ENCODE data around the gene WDR37.

WDR37 gene

GRCh38 chr10:1162481-1163203, 106.5 kb downstream of the WDR37 start:
- in situ Hi-C loops (cut with HindIII; ENCODE audit: low sequenced_read_pairs): no loop called here

- in situ Hi-C loops (cut with HindIII; ENCODE audit: low sequenced_read_pairs): no loop called here
Observed at GRCh38 chr10:1163204-1163660, 107.0 kb downstream of the WDR37 start.

- in situ Hi-C loops (cut with HindIII; ENCODE audit: low sequenced_read_pairs): no loop called here
Observed at GRCh38 chr10:1163831-1164230, 107.6 kb downstream of the WDR37 start.

GRCh38 chr10:1166101-1166827, 110.1 kb downstream of the WDR37 start:
- in situ Hi-C loops (cut with HindIII; ENCODE audit: low sequenced_read_pairs): no loop called here

DNA sequence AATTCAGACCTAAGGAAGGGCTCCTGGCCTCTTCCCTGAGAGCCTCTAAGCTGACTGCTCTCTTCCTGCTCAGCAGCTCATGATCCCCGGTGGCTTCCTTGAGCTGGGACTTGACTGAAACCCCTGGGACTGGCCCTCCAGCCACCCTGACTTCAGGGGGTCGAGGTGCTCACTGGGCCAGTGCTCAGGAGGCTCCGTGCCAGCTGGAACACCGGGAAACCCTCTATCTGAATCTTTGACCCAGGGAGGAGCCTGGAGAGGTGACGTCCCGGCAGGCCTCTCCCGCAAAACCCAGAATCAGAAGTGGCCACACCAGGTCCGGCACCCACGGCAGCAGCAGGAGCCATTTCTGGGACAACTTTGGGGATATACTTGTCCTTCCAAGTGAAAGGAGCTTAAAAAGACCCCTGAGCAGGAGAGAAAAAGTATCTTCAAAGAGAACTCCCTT, 110.7 kb downstream of the WDR37 start:
- in situ Hi-C loops (cut with HindIII; ENCODE audit: low sequenced_read_pairs): no loop called here

- in situ Hi-C loops (cut with HindIII; ENCODE audit: low sequenced_read_pairs): no loop called here
Observed at GRCh38 chr10:1168763-1169162, 112.6 kb downstream of the WDR37 start.

GRCh38 chr10:1169186-1169885, 113.2 kb downstream of the WDR37 start:
- in situ Hi-C loops (cut with HindIII; ENCODE audit: low sequenced_read_pairs): no loop called here

GRCh38 chr10:1169981-1170866, 114.0 kb downstream of the WDR37 start:
- in situ Hi-C loops (cut with HindIII; ENCODE audit: low sequenced_read_pairs): no loop called here

DNA sequence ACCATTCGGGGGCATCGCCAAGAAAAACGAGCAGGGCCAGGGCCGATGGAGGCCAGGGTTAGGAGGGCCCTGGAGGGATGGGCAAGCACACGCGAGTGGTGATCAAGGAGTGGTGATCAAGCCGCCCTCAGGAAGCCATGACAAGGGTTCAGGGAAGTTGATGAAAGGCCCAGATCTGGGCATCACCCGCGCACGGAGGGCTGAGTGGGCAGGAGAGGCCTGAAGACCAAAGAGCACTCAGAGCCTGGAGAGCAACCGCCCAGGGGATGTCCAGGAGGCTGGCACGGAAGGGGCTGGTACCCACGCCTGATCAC, 114.6 kb downstream of the WDR37 start:
- in situ Hi-C loops (cut with HindIII; ENCODE audit: low sequenced_read_pairs): no loop called here

DNA sequence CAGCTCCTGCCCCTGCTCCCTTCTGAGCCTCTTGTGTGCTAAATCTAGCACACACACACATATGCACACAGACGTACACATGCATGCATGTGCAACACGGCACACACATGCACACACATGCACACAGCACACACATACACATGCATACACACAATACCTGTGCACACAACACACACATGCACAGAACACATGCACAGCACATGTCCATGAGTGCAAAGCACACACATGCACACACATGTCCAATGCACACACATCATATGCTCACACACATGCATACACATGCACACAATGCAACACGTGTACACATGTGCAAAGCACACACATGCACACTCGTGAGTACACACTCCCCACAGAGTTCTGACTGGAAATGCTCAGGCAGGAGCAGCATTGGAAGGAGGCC, 115.0 kb downstream of the WDR37 start:
- in situ Hi-C loops (cut with HindIII; ENCODE audit: low sequenced_read_pairs): no loop called here

DNA sequence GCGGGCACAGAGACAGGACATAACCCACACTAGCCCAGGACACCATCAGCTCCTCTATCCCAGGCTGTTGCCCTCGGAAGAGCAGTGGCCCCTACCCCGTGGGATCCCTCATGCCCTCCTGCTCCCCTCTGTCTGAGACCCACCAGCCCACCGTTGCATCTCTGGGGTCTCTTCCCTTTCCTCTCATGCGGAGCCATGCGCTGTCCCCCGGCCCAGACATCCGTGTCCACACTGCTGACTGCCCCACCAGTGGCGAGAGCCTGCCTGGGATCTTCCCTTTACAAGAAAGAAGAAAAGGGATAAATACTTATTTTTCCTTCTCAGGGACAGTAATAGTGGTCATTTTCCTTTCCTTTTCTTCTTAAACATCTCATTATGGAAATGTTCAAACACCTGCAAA, 115.4 kb downstream of the WDR37 start:
- in situ Hi-C loops (cut with HindIII; ENCODE audit: low sequenced_read_pairs): no loop called here

GRCh38 chr10:1172256-1172984, 116.2 kb downstream of the WDR37 start:
- in situ Hi-C loops (cut with HindIII; ENCODE audit: low sequenced_read_pairs): no loop called here

DNA sequence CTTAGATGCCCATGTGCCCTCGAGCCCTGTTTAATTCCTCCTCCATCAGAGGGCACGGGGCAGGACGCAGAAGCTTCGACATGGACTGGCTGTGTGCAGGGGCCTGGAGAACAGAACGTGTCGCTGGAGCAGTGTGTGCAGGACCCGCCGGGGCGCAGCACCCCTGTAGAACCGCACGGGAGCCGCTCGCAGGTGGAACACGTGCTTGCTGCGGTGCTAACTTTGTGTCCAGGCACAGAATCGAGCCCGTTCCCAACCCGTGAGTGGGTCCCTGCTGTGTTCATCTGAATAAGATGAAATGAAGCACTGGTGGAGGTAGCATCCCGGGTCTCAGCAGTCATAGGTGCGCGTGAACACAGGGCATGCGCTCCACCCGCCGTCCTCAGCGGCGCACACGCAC, 116.9 kb downstream of the WDR37 start:
- in situ Hi-C loops (cut with HindIII; ENCODE audit: low sequenced_read_pairs): no loop called here

DNA sequence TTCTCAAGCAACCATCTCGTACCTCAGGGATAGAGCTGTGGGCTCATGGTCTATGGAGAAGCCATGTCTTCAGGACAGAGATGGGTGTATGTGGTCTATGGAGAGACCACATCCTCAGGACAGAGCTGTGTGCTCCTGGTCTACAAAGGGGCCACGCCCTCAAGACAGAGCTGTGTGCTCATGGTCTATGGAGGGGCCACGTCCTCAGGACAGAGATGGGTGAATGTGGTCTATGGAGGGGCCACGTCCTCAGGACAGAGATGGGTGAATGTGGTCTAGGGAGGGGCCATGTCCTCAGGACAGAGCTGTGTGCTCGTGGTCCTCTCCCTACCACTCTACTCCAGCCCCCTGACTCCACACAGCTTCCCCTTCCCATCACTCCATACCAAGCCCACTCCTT, 117.8 kb downstream of the WDR37 start:
- in situ Hi-C loops (cut with HindIII; ENCODE audit: low sequenced_read_pairs): no loop called here

GRCh38 chr10:1175956-1176565, 119.9 kb downstream of the WDR37 start:
- in situ Hi-C loops (cut with HindIII; ENCODE audit: low sequenced_read_pairs): no loop called here

DNA sequence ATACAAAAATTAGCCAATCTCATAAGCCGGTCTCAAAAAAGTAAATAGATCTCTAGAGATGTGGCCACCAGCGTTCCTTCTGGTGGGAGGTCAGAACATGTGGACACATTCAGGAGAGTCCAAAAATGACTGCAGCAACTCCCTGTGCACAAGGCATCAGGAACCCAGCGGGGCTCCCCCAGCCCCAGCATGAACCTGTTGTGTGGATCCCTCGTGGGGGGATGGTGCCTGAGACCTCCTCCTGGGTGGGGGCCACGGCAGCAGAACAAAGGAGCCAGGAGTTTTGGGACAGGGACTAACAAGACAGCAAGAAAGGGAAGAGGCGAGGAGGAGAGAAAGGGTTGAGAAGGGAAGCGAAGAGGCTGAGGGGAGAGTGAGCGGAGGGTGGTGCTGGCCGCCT, 121.8 kb downstream of the WDR37 start:
- in situ Hi-C loops (cut with HindIII; ENCODE audit: low sequenced_read_pairs): no loop called here

DNA sequence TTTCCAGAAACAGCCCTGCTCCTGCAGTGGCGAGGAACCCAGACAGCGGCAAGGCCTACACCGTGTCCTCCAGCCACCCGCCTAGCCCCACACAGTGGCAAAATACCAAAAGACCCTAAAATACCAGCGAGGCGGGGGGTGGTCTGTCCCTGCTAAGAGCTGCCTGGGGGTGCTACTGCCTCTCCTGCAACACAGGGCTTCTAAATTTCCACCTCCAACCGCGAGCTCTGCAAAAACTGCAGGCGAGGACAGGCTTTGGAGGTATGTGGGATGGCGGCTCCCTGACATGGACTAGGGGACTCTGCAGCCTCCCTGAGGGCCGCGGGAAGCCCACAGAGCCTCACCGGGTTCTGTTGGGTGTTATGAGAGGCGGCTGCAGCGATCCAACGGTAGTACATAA, 122.3 kb downstream of the WDR37 start:
- in situ Hi-C loops (cut with HindIII; ENCODE audit: low sequenced_read_pairs): no loop called here

DNA sequence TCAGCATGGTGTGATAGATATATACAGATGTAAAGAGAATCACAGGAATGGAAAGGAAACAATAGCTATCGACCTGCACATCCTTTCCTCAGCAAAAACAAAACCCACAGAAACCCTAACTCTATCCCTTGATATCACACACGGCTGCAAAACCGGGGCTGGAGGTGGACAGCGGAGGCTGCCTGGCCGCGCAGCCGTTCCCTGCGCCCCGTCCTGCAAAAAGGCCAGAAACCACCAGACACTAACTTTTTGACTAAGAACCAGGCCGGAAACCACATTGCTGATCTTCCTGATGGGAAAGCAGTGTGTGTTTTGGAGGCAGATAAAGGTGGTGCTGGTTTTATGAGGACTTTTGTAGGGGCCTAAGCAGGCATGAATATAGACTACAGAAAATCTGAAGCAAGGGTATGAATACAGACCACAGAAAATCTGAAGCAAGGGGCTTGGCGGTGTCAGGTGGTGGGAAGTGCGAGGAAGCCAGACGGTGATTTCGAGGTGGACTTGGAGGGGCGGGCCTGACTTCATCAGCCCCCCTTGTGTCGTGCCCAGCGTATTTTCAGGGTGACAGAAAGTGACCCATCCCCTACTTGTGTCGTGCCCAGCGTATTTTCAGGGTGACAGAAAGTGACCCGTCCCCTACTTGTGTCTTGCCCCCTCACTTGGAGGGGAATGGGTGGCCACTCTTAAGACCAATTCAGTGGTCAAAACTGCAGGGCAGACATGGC, 123.3 kb downstream of the WDR37 start:
- in situ Hi-C loops (cut with HindIII; ENCODE audit: low sequenced_read_pairs): no loop called here

- in situ Hi-C loops (cut with HindIII; ENCODE audit: low sequenced_read_pairs): no loop called here
Observed at GRCh38 chr10:1180071-1180730, 124.0 kb downstream of the WDR37 start.
